Smooth muscle cell (in vitro differentiated cells): Measurements from ENCODE around the gene CTNND2. TPM values are rescaled to one million over a fixed set of nuclear protein-coding genes. Genes with fewer than 3 reads are reported as not detected.

Experiments
- DNase-seq: peaks from one replicate; lab custom pipeline; 2025; ENCODE audit not compliant: unreplicated experiment; lab: John Stamatoyannopoulos, UW
- H2AFZ ChIP-seq: fragments of 200-600 bp; sonication (generic); 2 replicates; pipeline ENCODE4 v1.6.0; 2016; ENCODE audit warnings: antibody characterized with exemption, low read depth, mild to moderate bottlenecking
- H3F3A ChIP-seq: fragments of 200-600 bp; sonication (generic); 2 replicates; pipeline ENCODE4 v1.6.0; 2017; ENCODE audit warnings: antibody characterized with exemption, low read depth
- H3K27ac ChIP-seq: fragments of 200-600 bp; sonication (generic); 2 replicates; pipeline ENCODE4 v1.5.1; 2016; ENCODE audit warnings: low read depth, mild to moderate bottlenecking
- H3K27me3 ChIP-seq: fragments of 200-600 bp; sonication (generic); 2 replicates; pipeline ENCODE4 v1.6.1; 2016; ENCODE audit warnings: low read depth, mild to moderate bottlenecking
- H3K36me3 ChIP-seq: fragments of 200-600 bp; sonication (generic); 2 replicates; pipeline ENCODE4 v1.5.1; 2016; ENCODE audit warnings: low read depth
- H3K4me1 ChIP-seq: fragments of 200-600 bp; sonication (generic); 2 replicates; pipeline ENCODE4 v1.5.1; 2016; ENCODE audit warnings: low read depth
- H3K4me2 ChIP-seq: fragments of 200-600 bp; sonication (generic); 2 replicates; pipeline ENCODE4 v1.6.0; 2016; ENCODE audit warnings: mild to moderate bottlenecking
- H3K4me3 ChIP-seq: fragments of 200-600 bp; sonication (generic); 2 replicates; pipeline ENCODE4 v1.5.1; 2016; ENCODE audit warnings: mild to moderate bottlenecking
- H3K79me2 ChIP-seq: fragments of 200-600 bp; sonication (generic); 2 replicates; pipeline ENCODE4 v1.6.0; 2016; ENCODE audit warnings: low read depth, mild to moderate bottlenecking
- H3K9ac ChIP-seq: fragments of 200-600 bp; sonication (generic); 2 replicates; pipeline ENCODE4 v1.6.0; 2016; ENCODE audit warnings: low read depth
- H3K9me3 ChIP-seq: fragments of 200-600 bp; sonication (generic); replicated peaks from 2 replicates; pipeline ENCODE4 v1.5.1; 2016; ENCODE audit warnings: low read depth
- H4K20me1 ChIP-seq: fragments of 200-600 bp; sonication (generic); 2 replicates; pipeline ENCODE4 v1.6.0; 2016; ENCODE audit warnings: low read depth
- WGBS: methylation state at CpG from one replicate; pipeline ENCODE4 v1.1.7; 2016; ENCODE audit warnings: low lambda C conversion rate; 5-methylcytosine and 5-hydroxymethylcytosine counted together
- polyA plus RNA-seq: library from polyadenylated mRNA; unstranded; fragments of >200 nt; fragmentation: Nextera tagmentation; extraction: Ambion mirVana; gene quantifications from 2 replicates; pipeline ENCODE4 v1.2.1, GENCODE V29; 2016
- total RNA-seq: library from RNA; depleted of rRNA; stranded (reverse); fragments of >200 nt; gene quantifications from 2 replicates; pipeline ENCODE4 v1.2.3, GENCODE V29; 2014
- TF ChIP-seq, protein P1 (sequence below): fragments of 200-600 bp; sonication (generic); IDR thresholded peaks from 2 replicates; pipeline ENCODE4 v1.5.1; 2017; ENCODE audit warnings: borderline replicate concordance, mild to moderate bottlenecking, antibody characterized with exemption; ENCODE audit not compliant: insufficient read depth, poor library complexity, severe bottlenecking

The CTNND2 gene
- total and polyA plus RNA-seq, 2 experiments from 2014 or later: 2.7 to 5.8 TPM

GRCh38 chr5:10936081-10936855 lies 968.0 kb downstream of the CTNND2 start:
- H3K27me3 ChIP-seq: peaks cover 8% of the 10 kb centered on the region
- H3F3A ChIP-seq: no peaks in the 10 kb centered on the region
- H3K9ac ChIP-seq: no peak overlapping the region
- no peak overlapping the region for H3K4me2 ChIP-seq
- WGBS: 87% methylated on average over 14 of the region's 14 CpGs
- no peaks in the 10 kb centered on the region for H3K79me2 ChIP-seq
- no peak overlapping the region for H3K4me3 ChIP-seq
- H3K9me3 ChIP-seq: no peaks in the 10 kb centered on the region
- no peaks in the 10 kb centered on the region for H4K20me1 ChIP-seq
- no peak overlapping the region for H2AFZ ChIP-seq
- no peak for DNase-seq
- TF ChIP-seq, protein P1, sequence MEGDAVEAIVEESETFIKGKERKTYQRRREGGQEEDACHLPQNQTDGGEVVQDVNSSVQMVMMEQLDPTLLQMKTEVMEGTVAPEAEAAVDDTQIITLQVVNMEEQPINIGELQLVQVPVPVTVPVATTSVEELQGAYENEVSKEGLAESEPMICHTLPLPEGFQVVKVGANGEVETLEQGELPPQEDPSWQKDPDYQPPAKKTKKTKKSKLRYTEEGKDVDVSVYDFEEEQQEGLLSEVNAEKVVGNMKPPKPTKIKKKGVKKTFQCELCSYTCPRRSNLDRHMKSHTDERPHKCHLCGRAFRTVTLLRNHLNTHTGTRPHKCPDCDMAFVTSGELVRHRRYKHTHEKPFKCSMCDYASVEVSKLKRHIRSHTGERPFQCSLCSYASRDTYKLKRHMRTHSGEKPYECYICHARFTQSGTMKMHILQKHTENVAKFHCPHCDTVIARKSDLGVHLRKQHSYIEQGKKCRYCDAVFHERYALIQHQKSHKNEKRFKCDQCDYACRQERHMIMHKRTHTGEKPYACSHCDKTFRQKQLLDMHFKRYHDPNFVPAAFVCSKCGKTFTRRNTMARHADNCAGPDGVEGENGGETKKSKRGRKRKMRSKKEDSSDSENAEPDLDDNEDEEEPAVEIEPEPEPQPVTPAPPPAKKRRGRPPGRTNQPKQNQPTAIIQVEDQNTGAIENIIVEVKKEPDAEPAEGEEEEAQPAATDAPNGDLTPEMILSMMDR: no peak
- H3K36me3 ChIP-seq: no peaks in the 10 kb centered on the region
- H3K27ac ChIP-seq: no peak overlapping the region
- peaks cover 9% of the 10 kb centered on the region for H3K4me1 ChIP-seq

GRCh38 chr5:10935536-10935935 lies 968.7 kb downstream of the CTNND2 start:
- TF ChIP-seq, protein P1: no peak
- no peak overlapping the region for H3K9ac ChIP-seq
- no peak overlapping the region for H3K4me2 ChIP-seq
- H3K27me3 ChIP-seq: peaks cover 8% of the 10 kb centered on the region
- no peaks in the 10 kb centered on the region for H4K20me1 ChIP-seq
- no peaks in the 10 kb centered on the region for H3K36me3 ChIP-seq
- no peaks in the 10 kb centered on the region for H3K79me2 ChIP-seq
- H3F3A ChIP-seq: no peaks in the 10 kb centered on the region
- H3K4me1 ChIP-seq: peaks cover 9% of the 10 kb centered on the region
- H3K9me3 ChIP-seq: no peaks in the 10 kb centered on the region
- no peak overlapping the region for H3K4me3 ChIP-seq
- H2AFZ ChIP-seq: no peak overlapping the region
- no peak overlapping the region for H3K27ac ChIP-seq
- DNase-seq: no peak

DNA sequence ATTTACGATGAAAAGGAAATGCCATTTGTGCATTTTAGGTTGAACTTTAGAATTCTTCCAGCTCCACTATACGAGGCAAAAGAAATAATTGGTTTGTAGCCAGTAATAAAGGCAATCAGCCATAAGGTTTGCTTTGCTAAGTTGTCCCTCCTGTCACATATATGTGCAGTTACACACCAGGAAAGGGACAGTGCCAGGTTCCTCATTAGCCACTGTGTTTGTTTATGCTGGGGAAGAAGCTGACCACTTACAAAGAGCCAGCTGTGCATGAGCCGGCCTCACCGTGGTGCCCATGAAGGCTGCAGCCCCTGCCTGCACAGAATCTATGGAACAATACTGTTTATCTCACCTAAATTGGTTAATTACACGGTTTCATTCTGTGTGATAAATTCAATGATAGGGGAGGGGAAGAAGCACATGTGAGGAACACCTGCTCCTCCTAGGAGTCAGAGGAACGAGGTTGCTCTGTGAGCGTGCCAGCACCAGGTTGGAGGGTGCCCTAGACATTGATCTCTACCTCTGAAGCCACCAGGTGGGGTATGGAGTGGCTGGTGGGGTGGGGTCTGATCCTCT lies 969.4 kb downstream of the CTNND2 start:
- DNase-seq: no peak
- no peak overlapping the region for H3K9ac ChIP-seq
- H3K4me2 ChIP-seq: no peak overlapping the region
- TF ChIP-seq, protein P1: no peak
- H2AFZ ChIP-seq: no peak overlapping the region
- H3K79me2 ChIP-seq: no peaks in the 10 kb centered on the region
- no peak overlapping the region for H3K27ac ChIP-seq
- peaks cover 9% of the 10 kb centered on the region for H3K4me1 ChIP-seq
- no peaks in the 10 kb centered on the region for H3K36me3 ChIP-seq
- H3K9me3 ChIP-seq: no peaks in the 10 kb centered on the region
- peaks cover 8% of the 10 kb centered on the region for H3K27me3 ChIP-seq
- 82% methylated on average over 7 of the region's 7 CpGs for WGBS
- no peak overlapping the region for H3K4me3 ChIP-seq
- no peaks in the 10 kb centered on the region for H3F3A ChIP-seq
- no peaks in the 10 kb centered on the region for H4K20me1 ChIP-seq

DNA sequence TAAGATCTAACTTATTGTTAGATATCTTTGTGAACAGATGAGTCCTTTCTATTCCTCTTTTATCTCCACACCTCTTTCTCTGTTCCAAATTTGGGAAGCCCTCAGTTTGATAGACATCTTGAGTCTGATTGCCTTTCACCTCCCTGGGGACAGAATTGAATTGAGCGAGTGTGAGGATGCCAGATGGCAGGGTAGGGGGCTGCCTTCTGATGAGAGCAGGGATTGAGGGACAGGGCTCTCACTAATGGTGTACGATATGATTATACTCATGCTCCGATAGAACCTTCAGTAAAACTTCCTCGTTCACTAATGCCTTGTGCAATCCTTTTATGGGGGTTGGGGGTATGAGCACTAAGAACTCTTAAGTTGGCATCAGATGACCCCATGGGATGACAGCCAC lies 971.1 kb downstream of the CTNND2 start:
- Histone ChIP-seq H4K20me1 (no peaks in the 10 kb centered on the region), H3K27me3 (peaks cover 8% of the 10 kb centered on the region), H3K9me3 (no peaks in the 10 kb centered on the region), H2AFZ (no peak overlapping the region), H3K4me2 (no peak overlapping the region), H3K27ac (no peak overlapping the region), H3K79me2 (no peaks in the 10 kb centered on the region), H3K4me1 (peaks cover 9% of the 10 kb centered on the region), H3K4me3 (no peak overlapping the region), H3K9ac (no peak overlapping the region), H3K36me3 (no peaks in the 10 kb centered on the region), H3F3A (no peaks in the 10 kb centered on the region)
- no peak for DNase-seq
- TF ChIP-seq, protein P1: no peak
- WGBS: 90% methylated on average over 4 of the region's 4 CpGs
